Activated T-helper 1 cell treated with anti-CD3 and anti-CD28 coated beads, Interleukin-12 subunit alpha, Interleukin-12 subunit beta, Interleukin-2, Interleukin-4 antibody, amounts not matched to agents 30 ng/mL and 10 ng/mL and 1 ng/mL, durations not matched to agents 14 hours and 24 hours and 36 hours (primary cell): ENCODE data around the gene ZNF746. TPM values are rescaled to one million over a fixed set of nuclear protein-coding genes. Genes with fewer than 3 reads are reported as not detected.
A peak's percentile ranks its signal among the peaks of the same experiment; 100 is the strongest.
"Not testable (repeated sequence)": the region's sequence is repeated elsewhere in the genome, so short reads cannot be mapped to it uniquely, and the experiment has no call there.

Source experiments
- DNase-seq: peaks from one replicate; pipeline ENCODE4 v3.0.0; 2021; ENCODE audit warnings: low spot score
- H3K27ac Mint-ChIP-seq: one replicate; pipeline ENCODE4 v1.8.0; 2021; ENCODE audit warnings: mild to moderate bottlenecking, mixed read lengths
- H3K27me3 Mint-ChIP-seq: one replicate; pipeline ENCODE4 v1.8.0; 2022; ENCODE audit warnings: mild to moderate bottlenecking, moderate library complexity, mixed read lengths; ENCODE audit not compliant: insufficient read depth
- H3K36me3 Mint-ChIP-seq: one replicate; pipeline ENCODE4 v1.8.0; 2021; ENCODE audit warnings: low read depth, mixed read lengths
- H3K4me1 Mint-ChIP-seq: one replicate; pipeline ENCODE4 v1.8.0; 2021; ENCODE audit warnings: low read depth, mixed read lengths
- H3K4me3 Mint-ChIP-seq: one replicate; pipeline ENCODE4 v1.8.0; 2021; ENCODE audit warnings: mild to moderate bottlenecking, moderate library complexity, mixed read lengths
- H3K9me3 Mint-ChIP-seq: one replicate; pipeline ENCODE4 v1.8.0; 2021; ENCODE audit warnings: mixed read lengths
- intact Hi-C: fragments of 100-400 bp; cut with micrococcal nuclease; formaldehyde crosslinking; loops from one replicate; pipeline ENCODE4 v1.15.1; 2024
- total RNA-seq: library from RNA; stranded (reverse); gene quantifications from 2 replicates; pipeline ENCODE4 v1.2.3, GENCODE V29; 2022

The ZNF746 gene
- total RNA-seq, 1 donor from 2014 or later = 28.1 TPM

DNA sequence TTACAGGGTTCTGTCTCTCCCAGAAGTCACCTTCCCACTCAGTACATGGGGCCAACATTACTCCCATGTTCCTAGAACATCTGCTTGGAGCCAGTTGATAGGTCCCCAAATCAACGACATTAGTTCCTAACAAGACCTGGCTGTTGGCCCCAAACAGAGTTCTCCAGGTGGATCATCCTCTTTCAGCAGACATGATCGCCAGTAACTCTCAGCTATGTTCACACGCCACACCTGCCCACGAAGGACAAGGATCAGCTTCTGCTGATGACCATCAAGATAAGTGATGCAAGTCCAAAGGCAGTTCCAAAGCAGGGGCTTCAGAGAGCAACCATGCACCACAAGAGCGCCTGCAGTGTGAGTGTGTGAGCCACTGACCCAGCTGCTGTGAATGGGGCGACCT lies 47.7 kb downstream of the ZNF746 start:
- H3K36me3 Mint-ChIP-seq = peaks cover 39% of the 10 kb centered on the region
- intact Hi-C loops = no loop called here
- DNase-seq = no peak
- H3K4me3 Mint-ChIP-seq = no peak overlapping the region
- no peaks in the 10 kb centered on the region for H3K4me1 Mint-ChIP-seq
- H3K27me3 Mint-ChIP-seq = no peaks in the 10 kb centered on the region
- H3K9me3 Mint-ChIP-seq = no peaks in the 10 kb centered on the region
- no peak overlapping the region for H3K27ac Mint-ChIP-seq

DNA sequence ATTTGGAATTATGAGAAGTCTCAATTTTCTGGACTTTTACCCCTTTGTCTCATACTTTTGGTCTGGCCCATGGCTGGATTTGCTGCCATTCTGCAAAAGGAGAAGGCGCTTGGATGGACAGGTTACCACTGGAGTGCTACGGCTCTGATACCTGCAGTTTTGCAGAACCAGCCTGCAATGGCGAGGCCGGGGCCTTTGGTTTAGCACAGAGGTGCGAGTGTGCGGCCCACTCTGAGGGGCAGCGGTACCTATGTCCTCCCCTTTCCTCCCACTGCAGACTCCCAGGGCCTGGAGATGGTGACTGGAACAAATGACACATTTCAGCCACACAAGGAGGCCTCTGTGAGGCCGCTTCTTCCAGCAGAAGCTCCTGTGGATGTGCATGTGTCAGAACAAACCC lies 48.6 kb downstream of the ZNF746 start:
- no peak for DNase-seq
- no peaks in the 10 kb centered on the region for H3K27me3 Mint-ChIP-seq
- H3K36me3 Mint-ChIP-seq = peaks cover 41% of the 10 kb centered on the region
- H3K27ac Mint-ChIP-seq = no peak overlapping the region
- no peak overlapping the region for H3K4me3 Mint-ChIP-seq
- H3K4me1 Mint-ChIP-seq = no peaks in the 10 kb centered on the region
- no peaks in the 10 kb centered on the region for H3K9me3 Mint-ChIP-seq
- intact Hi-C loops = no loop called here

DNA sequence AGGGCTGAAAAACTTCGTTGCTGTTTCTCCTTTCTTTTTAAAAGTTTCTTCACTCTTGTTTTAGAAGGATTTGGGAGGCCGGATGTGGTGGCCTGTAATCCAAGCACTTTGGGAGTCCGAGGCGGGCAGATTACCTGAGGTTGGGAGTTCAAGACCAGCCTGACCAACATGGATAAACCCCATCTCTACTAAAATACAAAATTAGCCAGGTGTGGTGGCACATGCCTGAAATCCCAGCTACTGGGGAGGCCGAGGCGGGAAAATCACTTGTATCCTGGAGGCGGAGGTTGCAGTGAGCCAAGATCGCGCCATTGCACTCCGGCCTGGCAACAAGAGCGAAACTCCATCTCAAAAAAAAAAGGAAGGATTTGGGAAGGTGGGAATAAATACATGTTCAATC lies 51.6 kb downstream of the ZNF746 start:
- H3K4me3 Mint-ChIP-seq, H3K27me3 Mint-ChIP-seq, H3K9me3 Mint-ChIP-seq, H3K27ac Mint-ChIP-seq, DNase-seq, intact Hi-C loops, H3K4me1 Mint-ChIP-seq: not testable (repeated sequence)
- H3K36me3 Mint-ChIP-seq = peaks cover 34% of the 10 kb centered on the region

DNA sequence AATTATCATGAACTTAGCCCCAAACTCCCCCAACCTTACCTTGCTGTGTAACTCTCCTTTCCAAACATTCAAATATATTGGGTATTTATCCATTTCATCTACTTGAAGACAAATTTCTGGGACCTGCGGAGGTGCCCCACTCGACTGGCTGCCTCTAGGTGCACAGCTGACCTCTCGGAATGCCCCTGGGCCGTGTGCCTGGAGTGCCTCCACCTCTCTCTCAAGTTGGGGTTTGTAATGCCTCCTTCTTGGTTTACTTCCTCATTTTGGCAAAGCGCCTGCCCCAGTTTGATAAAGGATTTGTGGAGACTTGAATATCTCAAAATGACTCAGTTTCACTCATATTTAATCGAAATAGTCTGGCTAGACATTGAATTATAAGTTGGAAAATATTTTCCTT lies 53.3 kb downstream of the ZNF746 start:
- intact Hi-C loops = no loop called here
- Mint-ChIP-seq H3K9me3 (no peaks in the 10 kb centered on the region), H3K4me3 (no peak overlapping the region), H3K27me3 (no peaks in the 10 kb centered on the region), H3K27ac (no peak overlapping the region), H3K36me3 (peaks cover 25% of the 10 kb centered on the region), H3K4me1 (peaks cover 16% of the 10 kb centered on the region)
- no peak for DNase-seq

DNA sequence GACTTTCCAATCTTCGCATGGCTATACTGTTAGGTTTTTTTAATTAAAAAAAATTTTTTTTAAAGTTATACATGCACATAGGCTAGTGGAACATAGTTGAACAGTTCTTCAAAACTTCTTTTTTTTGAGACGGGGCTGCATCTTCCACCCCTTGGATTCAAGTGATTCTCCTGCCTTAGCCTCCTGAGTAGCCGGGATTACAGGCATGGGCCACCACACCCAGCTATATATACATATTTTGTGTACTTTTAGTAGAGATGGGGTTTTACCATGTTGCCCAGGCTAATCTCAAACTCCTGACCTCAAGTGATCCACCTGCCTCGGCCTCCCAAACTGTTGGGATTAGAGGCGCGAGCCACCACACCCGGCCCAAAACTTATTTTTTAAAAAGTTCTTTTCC lies 54.1 kb downstream of the ZNF746 start:
- Mint-ChIP-seq H3K4me1 (peaks cover 18% of the 10 kb centered on the region), H3K9me3 (no peaks in the 10 kb centered on the region), H3K27ac (no peak overlapping the region), H3K27me3 (no peaks in the 10 kb centered on the region), H3K4me3 (no peak overlapping the region), H3K36me3 (peaks cover 28% of the 10 kb centered on the region)
- DNase-seq = no peak
- intact Hi-C loops = no loop called here

DNA sequence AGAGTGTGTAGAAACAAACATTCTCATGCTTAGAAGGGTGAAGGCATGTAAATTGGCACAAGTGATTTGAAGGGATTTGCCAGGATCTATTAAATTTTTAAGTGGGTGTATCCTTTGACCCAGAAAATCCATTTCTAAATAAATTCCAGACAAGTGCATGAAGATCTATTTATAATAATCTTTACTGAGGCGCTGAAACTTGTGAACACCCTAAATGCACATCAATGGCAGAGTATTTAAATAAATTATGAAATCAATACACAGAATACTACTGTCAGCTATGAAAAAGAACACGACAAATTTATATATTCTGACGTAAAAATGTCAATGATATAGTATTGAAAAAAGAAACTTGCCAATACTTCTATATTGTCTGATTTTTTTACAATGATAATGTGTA lies 54.7 kb downstream of the ZNF746 start:
- Mint-ChIP-seq H3K27me3 (no peaks in the 10 kb centered on the region), H3K4me3 (no peak overlapping the region), H3K4me1 (peaks cover 18% of the 10 kb centered on the region), H3K36me3 (peaks cover 28% of the 10 kb centered on the region), H3K27ac (no peak overlapping the region), H3K9me3 (no peaks in the 10 kb centered on the region)
- intact Hi-C loops = no loop called here
- no peak for DNase-seq

DNA sequence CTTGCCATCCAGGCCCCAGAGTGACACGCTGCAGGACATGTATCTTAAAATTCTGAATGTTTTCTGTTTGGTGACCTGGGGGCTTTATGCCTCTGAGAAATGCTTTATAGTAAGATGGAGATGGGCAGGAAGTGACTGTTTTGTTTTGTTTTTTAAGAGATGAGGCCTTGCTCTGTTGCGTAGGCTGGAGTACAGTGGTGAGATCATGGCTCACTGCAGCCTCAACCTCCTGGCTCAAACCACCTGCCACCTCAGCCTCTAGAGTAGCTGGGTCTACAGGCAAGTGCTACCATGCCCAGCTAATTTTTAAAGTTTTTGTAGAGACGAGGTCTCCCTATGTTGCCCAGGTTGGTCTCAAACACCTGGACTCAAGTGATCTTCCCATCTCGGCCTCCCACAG lies 57.4 kb downstream of the ZNF746 start:
- Mint-ChIP-seq H3K27ac (peak overlapping the region; percentile 14), H3K9me3 (no peaks in the 10 kb centered on the region), H3K4me3 (no peak overlapping the region), H3K36me3 (peaks cover 25% of the 10 kb centered on the region), H3K4me1 (peaks cover 18% of the 10 kb centered on the region), H3K27me3 (no peaks in the 10 kb centered on the region)
- intact Hi-C loops = no loop called here
- DNase-seq = no peak

DNA sequence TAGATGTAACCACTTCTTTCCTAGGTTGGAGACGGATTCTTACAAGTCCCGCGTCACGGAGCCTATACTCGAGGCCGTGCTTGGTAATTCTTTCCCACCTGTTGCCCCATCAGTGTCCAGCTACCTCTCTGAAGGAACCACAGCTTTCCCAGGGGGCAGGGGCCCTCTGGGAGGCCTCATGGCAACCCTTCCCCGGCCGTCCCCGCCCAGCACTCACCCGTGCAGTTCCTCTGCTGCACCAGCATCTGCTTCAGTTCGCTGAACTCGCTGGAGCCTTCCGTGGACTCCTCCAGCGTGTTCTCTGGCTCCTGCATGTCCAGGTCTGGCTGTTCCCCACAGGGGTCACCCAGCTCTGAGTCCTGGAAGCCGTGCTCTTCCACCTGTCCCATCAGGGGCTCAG lies 61.3 kb downstream of the ZNF746 start:
- Mint-ChIP-seq H3K36me3 (peaks cover 30% of the 10 kb centered on the region), H3K27me3 (no peaks in the 10 kb centered on the region)
- intact Hi-C loops = no loop called here

DNA sequence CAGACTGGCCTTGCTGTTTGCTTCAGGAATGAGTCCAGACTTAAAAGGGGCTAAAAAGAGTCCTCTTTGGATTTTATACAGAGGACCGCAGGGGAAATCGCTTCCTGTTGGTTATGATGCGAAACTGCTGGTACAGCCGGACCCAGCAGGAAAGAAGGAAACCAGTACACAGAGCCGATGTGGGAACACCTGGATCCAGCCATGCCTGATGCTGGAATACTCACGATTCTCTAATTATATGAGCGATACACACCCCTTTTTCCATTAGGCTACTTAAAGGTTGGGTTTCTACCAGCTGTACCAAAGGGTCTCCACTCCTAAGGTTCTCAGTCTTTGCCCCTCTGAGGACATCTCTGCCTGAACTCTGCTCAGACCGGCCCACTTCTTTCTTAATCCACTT lies 64.5 kb downstream of the ZNF746 start:
- Mint-ChIP-seq H3K27me3 (no peaks in the 10 kb centered on the region), H3K27ac (no peak overlapping the region), H3K4me1 (peaks cover 11% of the 10 kb centered on the region), H3K9me3 (no peaks in the 10 kb centered on the region), H3K36me3 (peaks cover 41% of the 10 kb centered on the region), H3K4me3 (no peak overlapping the region)
- intact Hi-C loops = no loop called here
- DNase-seq = no peak

More for the DNA sequence above, 61.3 kb downstream of the ZNF746 start:
- no peak for DNase-seq
- peaks cover 18% of the 10 kb centered on the region for H3K4me1 Mint-ChIP-seq
- H3K27ac Mint-ChIP-seq = no peak overlapping the region
- no peaks in the 10 kb centered on the region for H3K9me3 Mint-ChIP-seq
- no peak overlapping the region for H3K4me3 Mint-ChIP-seq

DNA sequence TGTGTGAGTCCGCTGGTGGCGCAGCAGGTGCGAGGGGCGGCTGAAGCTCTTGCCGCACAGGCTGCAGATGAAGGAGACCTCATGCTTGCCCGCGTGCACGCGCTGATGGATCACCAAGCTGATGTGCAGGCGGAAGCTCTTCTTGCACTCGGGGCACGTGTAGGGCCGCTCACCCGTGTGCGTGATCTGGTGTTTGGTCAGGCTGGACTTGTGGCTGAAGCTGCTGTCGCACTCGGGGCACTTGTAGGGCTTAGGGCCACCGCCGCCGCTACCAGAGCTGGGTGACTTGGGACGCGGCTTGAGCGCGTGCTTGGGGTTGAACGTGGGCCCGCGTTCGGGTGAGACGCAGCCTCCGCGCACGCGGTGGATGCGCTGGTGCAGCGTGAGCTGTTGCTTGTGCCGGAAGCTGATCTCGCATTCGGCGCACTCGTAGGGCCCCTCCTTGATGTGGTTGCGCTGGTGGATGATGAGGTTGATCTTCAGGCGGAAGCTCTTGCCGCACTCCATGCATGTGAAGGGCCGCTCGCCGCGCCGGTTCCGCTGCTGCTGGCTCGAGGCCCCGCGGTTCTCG lies 65.4 kb downstream of the ZNF746 start:
- intact Hi-C loops = no loop called here

DNA sequence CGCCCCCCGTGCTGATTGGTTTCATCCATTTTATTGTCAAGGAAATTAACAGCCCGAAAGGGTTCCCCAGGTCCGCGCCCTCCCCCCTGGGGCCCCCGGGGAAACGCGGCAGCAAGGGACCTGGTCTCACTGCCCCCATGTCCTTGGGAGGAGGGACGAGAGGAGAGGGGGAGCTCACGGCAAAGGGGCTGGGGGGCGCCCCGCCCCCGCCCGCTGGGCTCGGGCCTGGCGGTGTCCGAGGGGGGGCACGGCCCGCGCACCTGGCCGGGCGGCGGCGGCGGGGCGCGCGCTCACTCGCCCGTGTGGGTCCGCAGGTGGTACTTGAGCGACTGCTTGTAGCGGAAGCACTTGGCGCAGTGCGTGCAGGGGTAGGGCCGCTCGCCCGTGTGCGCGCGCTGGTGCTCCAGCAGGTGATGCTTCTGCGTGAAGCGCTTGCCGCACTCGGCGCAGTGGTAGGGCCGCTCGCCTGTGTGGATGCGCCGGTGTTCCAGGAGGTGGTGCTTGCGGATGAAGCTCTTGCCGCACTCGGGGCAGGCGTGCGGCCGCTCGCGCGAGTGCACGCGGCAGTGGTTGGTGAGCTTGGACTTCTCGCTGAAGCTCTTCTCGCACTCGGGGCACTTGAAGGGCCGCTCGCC lies 66.0 kb downstream of the ZNF746 start:
- H3K27me3 Mint-ChIP-seq = no peaks in the 10 kb centered on the region
- H3K4me1 Mint-ChIP-seq = peaks cover 11% of the 10 kb centered on the region
- no peak for DNase-seq
- H3K36me3 Mint-ChIP-seq = peaks cover 34% of the 10 kb centered on the region
- H3K9me3 Mint-ChIP-seq = no peaks in the 10 kb centered on the region
- no peak overlapping the region for H3K27ac Mint-ChIP-seq
- no peak overlapping the region for H3K4me3 Mint-ChIP-seq
- intact Hi-C loops = no loop called here

More for the DNA sequence above, 65.4 kb downstream of the ZNF746 start:
- H3K4me3 Mint-ChIP-seq = no peak overlapping the region
- H3K9me3 Mint-ChIP-seq = no peaks in the 10 kb centered on the region
- H3K27ac Mint-ChIP-seq = no peak overlapping the region
- peaks cover 11% of the 10 kb centered on the region for H3K4me1 Mint-ChIP-seq
- no peaks in the 10 kb centered on the region for H3K27me3 Mint-ChIP-seq
- H3K36me3 Mint-ChIP-seq = peaks cover 37% of the 10 kb centered on the region
- DNase-seq = no peak

DNA sequence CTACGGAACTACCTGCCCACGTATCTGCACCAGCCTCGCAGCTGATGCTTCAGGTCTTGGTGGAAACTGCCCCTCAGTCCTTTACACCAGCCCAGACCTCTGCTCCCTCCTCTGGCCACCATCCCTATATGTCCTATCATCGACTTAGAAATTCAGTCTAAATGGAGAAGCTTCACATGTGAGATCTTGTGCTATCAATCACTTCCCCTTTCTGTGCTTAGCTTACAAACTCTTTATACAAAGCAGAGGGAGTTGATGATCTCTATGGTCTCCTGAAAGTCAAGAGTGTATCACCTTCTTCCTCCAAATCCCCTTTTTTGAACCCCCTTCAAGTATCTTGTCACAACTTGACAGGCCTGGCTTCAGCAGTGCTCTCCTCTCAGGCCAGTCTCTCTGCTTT lies 67.4 kb downstream of the ZNF746 start:
- DNase-seq = no peak
- Mint-ChIP-seq H3K4me1 (peaks cover 11% of the 10 kb centered on the region), H3K27me3 (no peaks in the 10 kb centered on the region), H3K4me3 (no peak overlapping the region), H3K9me3 (no peaks in the 10 kb centered on the region), H3K36me3 (peaks cover 32% of the 10 kb centered on the region), H3K27ac (no peak overlapping the region)
- intact Hi-C loops = no loop called here

DNA sequence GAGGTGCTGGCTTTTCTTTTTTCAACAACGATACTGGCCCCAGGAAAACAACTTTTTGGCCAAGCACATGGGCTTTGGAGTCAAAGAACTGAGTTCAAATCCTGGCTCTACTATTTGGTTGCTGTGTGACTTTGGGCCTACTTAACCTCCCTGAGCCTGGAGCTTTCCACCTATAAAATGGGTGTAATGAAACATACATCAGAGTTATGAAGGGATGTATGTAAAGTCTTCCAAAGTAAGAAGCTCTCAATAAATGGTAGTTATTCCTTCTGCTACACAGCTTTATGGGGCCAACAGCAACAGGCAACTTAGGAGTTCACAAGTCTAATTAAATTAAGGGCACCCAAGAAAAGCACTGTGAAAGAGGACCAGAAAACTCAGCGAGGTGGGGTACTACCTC lies 69.7 kb downstream of the ZNF746 start:
- intact Hi-C loops = no loop called here
- peaks cover 11% of the 10 kb centered on the region for H3K4me1 Mint-ChIP-seq

More for the DNA sequence above, 69.7 kb downstream of the ZNF746 start:
- no peak overlapping the region for H3K4me3 Mint-ChIP-seq
- H3K27me3 Mint-ChIP-seq = peaks cover 2% of the 10 kb centered on the region
- H3K36me3 Mint-ChIP-seq = peaks cover 20% of the 10 kb centered on the region
- no peak for DNase-seq
- H3K27ac Mint-ChIP-seq = no peak overlapping the region
- no peaks in the 10 kb centered on the region for H3K9me3 Mint-ChIP-seq
